Vagina (tissue), 2 donors: ENCODE results near the gene ADCY3. TPM values are rescaled to one million over a fixed set of nuclear protein-coding genes. Genes with fewer than 3 reads are reported as not detected.

Experiments
- DNase-seq, 2 donors: peaks; one replicate each; pipeline ENCODE4 v3.0.0-alpha.2; 2017; ENCODE audit errors: extremely low spot score in 2 of 2
- H3K27ac ChIP-seq: fragments of 200-600 bp; sonication (generic); one replicate; pipeline ENCODE4 v1.5.1; 2019
- H3K27me3 ChIP-seq: fragments of 200-600 bp; sonication (generic); one replicate; pipeline ENCODE4 v1.5.1; 2019
- H3K36me3 ChIP-seq, 2 donors: fragments of 200-600 bp; sonication (generic); one replicate each; pipeline ENCODE4 v1.5.1; 2017 to 2019
- H3K4me1 ChIP-seq: fragments of 200-600 bp; sonication (generic); one replicate; pipeline ENCODE4 v1.5.1; 2019
- H3K4me3 ChIP-seq, 2 donors: fragments of 200-600 bp; sonication (generic); 1 replicate in 1 of 2; 2 replicates in 1 of 2; pipeline ENCODE4 v1.5.1; 2016 to 2019
- H3K9me3 ChIP-seq: fragments of 200-600 bp; sonication (generic); one replicate; pipeline ENCODE4 v1.5.1; 2019
- CTCF ChIP-seq, 3 experiments: fragments of 450-650 bp in 2 of 3; fragments of 200-600 bp in 1 of 3; sonication (generic) in 1 of 3; IDR thresholded peaks; one replicate each; pipeline ENCODE4 v1.5.1; 2017 to 2019; ENCODE audit warnings: antibody characterized with exemption in 3 of 3, mild to moderate bottlenecking in 2 of 3, moderate library complexity in 2 of 3
- POLR2A ChIP-seq, 2 donors: fragments of 450-650 bp; IDR thresholded peaks; one replicate each; pipeline ENCODE4 v1.6.1; 2017; ENCODE audit warnings: antibody characterized with exemption in 2 of 2, mild to moderate bottlenecking in 2 of 2, moderate library complexity in 2 of 2
- POLR2AphosphoS5 ChIP-seq, 2 donors: sonication (generic); formaldehyde crosslinking; IDR thresholded peaks; one replicate each; pipeline ENCODE4 v1.9.0; 2017; ENCODE audit warnings: antibody characterized with exemption in 2 of 2, mild to moderate bottlenecking in 2 of 2, low read depth in 1 of 2; ENCODE audit not compliant: insufficient read depth in 1 of 2
- intact Hi-C: fragments of 100-400 bp; cut with DNase I; formaldehyde crosslinking; loops from one replicate; pipeline ENCODE4 v1.15.1; 2023
- total RNA-seq: library from RNA; depleted of rRNA; stranded (reverse); fragments of >200 nt; gene quantifications from one replicate; pipeline ENCODE4 v1.2.3, GENCODE V29; 2016

Gene ADCY3
- total RNA-seq, 1 donor from 2014 or later, result 90.6 TPM

GRCh38 chr2:24948506-24948905 lies 28.5 kb upstream of the ADCY3 start:
- TF ChIP-seq CTCF (IDR thresholded peaks at IDR 0.05), result no peak
- no peak for TF ChIP-seq POLR2AphosphoS5 (IDR thresholded peaks at IDR 0.05; ENCODE audit: insufficient read depth in 1 of 2, low read depth in 1 of 2)
- TF ChIP-seq POLR2A (IDR thresholded peaks at IDR 0.05), result no peak
- H3K9me3 ChIP-seq, result no peaks in the 10 kb centered on the region
- no peak for DNase-seq
- H3K27ac ChIP-seq, result no peak overlapping the region
- H3K27me3 ChIP-seq, result no peaks in the 10 kb centered on the region
- intact Hi-C loops, result no loop called here
- no peaks in the 10 kb centered on the region for H3K4me1 ChIP-seq
- H3K36me3 ChIP-seq, result peaks cover 0 to 42% of the 10 kb centered on the region in 2 donors
- no peak overlapping the region for H3K4me3 ChIP-seq

GRCh38 chr2:24947561-24948157 lies 27.6 kb upstream of the ADCY3 start:
- DNase-seq, result no peak
- Histone ChIP-seq H3K27me3 (no peaks in the 10 kb centered on the region), H3K27ac (no peak overlapping the region), H3K4me3 (no peak overlapping the region), H3K36me3 (peaks cover 0 to 42% of the 10 kb centered on the region in 2 donors), H3K9me3 (no peaks in the 10 kb centered on the region), H3K4me1 (no peaks in the 10 kb centered on the region)
- no peak for TF ChIP-seq CTCF (IDR thresholded peaks at IDR 0.05)
- TF ChIP-seq POLR2AphosphoS5 (IDR thresholded peaks at IDR 0.05; ENCODE audit: insufficient read depth in 1 of 2, low read depth in 1 of 2), result no peak
- no peak for TF ChIP-seq POLR2A (IDR thresholded peaks at IDR 0.05)
- intact Hi-C loops, result no loop called here

GRCh38 chr2:24945907-24946306 lies 25.9 kb upstream of the ADCY3 start:
- H3K36me3 ChIP-seq, result peaks cover 0 to 33% of the 10 kb centered on the region in 2 donors
- intact Hi-C loops, result no loop called here
- no peak overlapping the region for H3K27ac ChIP-seq

DNA sequence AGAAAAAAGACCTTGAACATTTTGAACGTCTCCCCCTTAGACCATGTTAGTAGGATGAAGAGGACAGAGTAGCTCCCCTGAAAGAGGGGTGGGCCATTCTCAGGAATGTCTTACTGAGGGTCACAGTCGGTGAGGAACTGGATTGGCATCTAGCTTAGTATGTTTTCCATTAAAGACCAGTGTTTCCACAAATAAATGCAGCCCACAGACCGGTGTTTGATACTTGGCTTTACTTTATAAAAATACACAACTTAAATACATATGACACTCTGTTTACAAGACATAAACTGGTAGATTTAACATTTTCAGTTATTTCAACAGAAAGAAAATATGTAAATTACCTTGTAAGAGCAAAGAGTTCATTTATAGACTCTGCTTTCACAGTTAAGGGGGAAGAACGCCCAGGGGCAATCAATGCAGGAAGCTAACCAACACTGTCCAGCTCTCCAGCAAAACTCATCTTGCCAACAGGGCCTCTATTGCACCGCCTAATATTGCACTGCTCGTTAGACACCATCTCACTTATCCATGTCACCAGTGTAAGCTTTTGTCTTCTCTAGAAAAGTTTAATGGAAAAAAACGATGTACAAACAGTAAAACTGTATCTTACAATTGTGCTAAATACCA lies 23.5 kb upstream of the ADCY3 start:
- Histone ChIP-seq H3K4me1 (no peaks in the 10 kb centered on the region), H3K27ac (no peak overlapping the region), H3K36me3 (peaks cover 0 to 18% of the 10 kb centered on the region in 2 donors), H3K4me3 (no peak overlapping the region), H3K27me3 (no peaks in the 10 kb centered on the region), H3K9me3 (no peaks in the 10 kb centered on the region)
- TF ChIP-seq CTCF (IDR thresholded peaks at IDR 0.05) (no peak), POLR2AphosphoS5 (IDR thresholded peaks at IDR 0.05; ENCODE audit: insufficient read depth in 1 of 2, low read depth in 1 of 2) (no peak), POLR2A (IDR thresholded peaks at IDR 0.05) (no peak)
- intact Hi-C loops, result no loop called here
- no peak for DNase-seq

More at GRCh38 chr2:24945907-24946306, 25.9 kb upstream of the ADCY3 start:
- no peaks in the 10 kb centered on the region for H3K9me3 ChIP-seq
- DNase-seq, result no peak
- no peaks in the 10 kb centered on the region for H3K4me1 ChIP-seq
- no peak for TF ChIP-seq POLR2AphosphoS5 (IDR thresholded peaks at IDR 0.05; ENCODE audit: insufficient read depth in 1 of 2, low read depth in 1 of 2)
- H3K4me3 ChIP-seq, result no peak overlapping the region
- H3K27me3 ChIP-seq, result no peaks in the 10 kb centered on the region

DNA sequence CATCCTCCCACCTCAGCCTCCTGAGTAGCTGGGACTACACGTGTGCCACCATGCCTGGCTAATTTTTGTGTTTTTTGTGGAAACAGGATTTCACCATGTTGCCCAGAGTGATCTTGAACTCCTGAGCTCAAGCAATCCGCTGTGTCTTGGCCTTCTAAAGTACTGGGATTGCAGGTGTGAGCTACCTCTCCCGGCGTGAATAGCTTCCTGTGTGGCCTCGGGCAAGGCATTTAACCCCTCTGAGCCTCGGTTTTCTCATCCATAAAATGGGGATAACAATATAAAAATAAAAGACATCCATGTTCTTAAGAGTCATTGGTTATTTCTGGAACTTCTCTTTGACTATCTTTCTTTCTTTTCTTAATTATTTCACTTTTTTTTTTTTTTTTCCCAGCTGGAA lies 19.3 kb upstream of the ADCY3 start:
- no peak overlapping the region for H3K4me3 ChIP-seq

More for the DNA sequence above, 19.3 kb upstream of the ADCY3 start:
- no peak overlapping the region for H3K27ac ChIP-seq
- intact Hi-C loops, result no loop called here
- TF ChIP-seq POLR2AphosphoS5 (IDR thresholded peaks at IDR 0.05; ENCODE audit: insufficient read depth in 1 of 2, low read depth in 1 of 2), result no peak
- TF ChIP-seq CTCF (IDR thresholded peaks at IDR 0.05), result no peak
- TF ChIP-seq POLR2A (IDR thresholded peaks at IDR 0.05), result no peak
- no peak for DNase-seq
- no peaks in the 10 kb centered on the region for H3K27me3 ChIP-seq
- H3K36me3 ChIP-seq, result no peaks in the 10 kb centered on the region
- no peaks in the 10 kb centered on the region for H3K9me3 ChIP-seq
- H3K4me1 ChIP-seq, result no peaks in the 10 kb centered on the region
